ENCODE results near the gene GDF10.

The GDF10 gene

GRCh38 chr10:47339759-47340607, 40.0 kb downstream of the GDF10 start:
- H3K36me3 ChIP-seq (ENCODE audit: control insufficient read depth, insufficient read depth, low read length): no peaks in the 10 kb centered on the region
- no peak overlapping the region for H3K27ac ChIP-seq (ENCODE audit: insufficient read depth, low read length, poor library complexity, severe bottlenecking)
- H3K27me3 ChIP-seq (replicated peaks; ENCODE audit: control insufficient read depth, insufficient read depth, low read length, poor library complexity, severe bottlenecking): no peaks in the 10 kb centered on the region
- no peaks in the 10 kb centered on the region for H3K9me3 ChIP-seq (ENCODE audit: control insufficient read depth, low read length)
- DNase-seq: no peak
- no peak overlapping the region for H3K4me3 ChIP-seq (ENCODE audit: insufficient read depth, low read depth, low read length, poor library complexity, severe bottlenecking)
- no peaks in the 10 kb centered on the region for H3K4me1 ChIP-seq (ENCODE audit: control insufficient read depth, insufficient read depth, low read length, poor library complexity, severe bottlenecking)

DNA sequence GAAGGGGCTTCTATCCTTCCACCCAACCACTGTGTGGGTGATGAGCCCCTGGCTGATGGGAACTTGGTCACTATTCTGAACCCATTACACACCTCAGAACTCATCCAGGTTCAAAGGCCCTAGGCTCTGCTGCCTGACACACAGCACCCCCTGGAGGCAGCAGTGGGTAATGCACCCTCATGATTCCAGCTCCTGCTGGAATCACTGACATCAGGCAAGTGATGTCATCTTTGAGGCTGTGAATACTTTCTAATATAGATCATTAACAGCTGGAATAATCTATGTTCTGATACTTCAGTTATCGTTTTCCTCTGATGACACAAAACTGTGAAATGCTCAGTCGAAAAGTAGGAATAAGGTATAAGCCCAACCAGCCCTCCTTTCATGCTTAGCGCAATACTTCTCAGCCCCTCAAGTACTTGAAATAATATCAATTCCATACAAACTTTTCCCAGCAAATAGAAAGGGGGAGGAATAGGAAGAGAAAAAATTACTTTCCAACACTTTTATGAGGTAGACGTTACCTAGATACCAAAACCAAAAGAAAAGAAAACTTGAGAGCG, 40.7 kb downstream of the GDF10 start:
- no peaks in the 10 kb centered on the region for H3K27me3 ChIP-seq (replicated peaks; ENCODE audit: control insufficient read depth, insufficient read depth, low read length, poor library complexity, severe bottlenecking)
- no peaks in the 10 kb centered on the region for H3K36me3 ChIP-seq (ENCODE audit: control insufficient read depth, insufficient read depth, low read length)
- no peaks in the 10 kb centered on the region for H3K4me1 ChIP-seq (ENCODE audit: control insufficient read depth, insufficient read depth, low read length, poor library complexity, severe bottlenecking)
- H3K4me3 ChIP-seq (ENCODE audit: insufficient read depth, low read depth, low read length, poor library complexity, severe bottlenecking): no peak overlapping the region
- H3K9me3 ChIP-seq (ENCODE audit: control insufficient read depth, low read length): no peaks in the 10 kb centered on the region
- peak; percentile 11 to 50 (median 28) for DNase-seq
- no peak overlapping the region for H3K27ac ChIP-seq (ENCODE audit: insufficient read depth, low read length, poor library complexity, severe bottlenecking)

DNA sequence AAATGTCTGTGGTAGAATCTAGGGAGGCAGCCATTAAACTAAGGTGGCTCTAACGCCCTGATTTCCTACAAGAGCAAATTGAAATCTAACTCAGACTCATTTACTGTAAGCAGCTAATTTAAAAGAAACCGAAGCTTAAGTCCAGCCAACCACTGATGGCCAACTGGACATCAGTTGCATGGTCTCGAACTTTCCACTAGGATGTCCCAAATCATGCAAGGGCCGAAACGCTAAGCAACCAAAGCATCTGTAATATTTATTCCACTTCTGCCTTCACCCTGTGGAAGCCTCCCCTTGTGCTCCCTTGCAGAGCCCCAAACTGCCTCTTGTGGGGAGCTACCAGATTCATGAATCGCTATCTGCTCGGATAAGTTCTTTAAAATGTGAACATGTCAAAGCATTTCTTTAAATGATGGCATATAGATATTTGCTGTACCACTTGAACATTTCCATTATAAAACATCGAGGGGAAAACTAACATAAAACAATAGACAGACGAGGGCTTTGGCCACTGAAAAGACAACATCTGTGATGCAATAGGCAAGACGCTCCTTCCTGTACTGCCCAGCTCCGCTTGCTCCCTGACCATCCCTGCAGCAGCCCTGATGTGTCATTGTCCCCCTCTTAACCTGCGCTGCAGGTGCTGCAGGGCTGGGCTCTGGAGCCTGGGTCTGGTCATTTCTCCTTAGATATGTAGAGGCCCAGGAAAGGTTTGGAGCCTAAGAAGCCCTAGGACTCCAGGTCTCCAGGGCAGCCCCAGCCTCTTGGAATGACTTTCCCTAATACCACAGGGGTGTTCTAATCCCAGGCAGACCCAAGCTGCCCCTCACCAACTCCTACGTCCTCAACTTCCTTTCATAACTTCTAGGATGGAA, 45.2 kb downstream of the GDF10 start:
- Histone ChIP-seq H3K4me3 (ENCODE audit: insufficient read depth, low read depth, low read length, poor library complexity, severe bottlenecking) (no peak overlapping the region), H3K9me3 (ENCODE audit: control insufficient read depth, low read length) (no peaks in the 10 kb centered on the region), H3K4me1 (ENCODE audit: control insufficient read depth, insufficient read depth, low read length, poor library complexity, severe bottlenecking) (no peaks in the 10 kb centered on the region), H3K27ac (ENCODE audit: insufficient read depth, low read length, poor library complexity, severe bottlenecking) (no peak overlapping the region), H3K27me3 (replicated peaks; ENCODE audit: control insufficient read depth, insufficient read depth, low read length, poor library complexity, severe bottlenecking) (no peaks in the 10 kb centered on the region), H3K36me3 (ENCODE audit: control insufficient read depth, insufficient read depth, low read length) (no peaks in the 10 kb centered on the region)
- DNase-seq: no peak

DNA sequence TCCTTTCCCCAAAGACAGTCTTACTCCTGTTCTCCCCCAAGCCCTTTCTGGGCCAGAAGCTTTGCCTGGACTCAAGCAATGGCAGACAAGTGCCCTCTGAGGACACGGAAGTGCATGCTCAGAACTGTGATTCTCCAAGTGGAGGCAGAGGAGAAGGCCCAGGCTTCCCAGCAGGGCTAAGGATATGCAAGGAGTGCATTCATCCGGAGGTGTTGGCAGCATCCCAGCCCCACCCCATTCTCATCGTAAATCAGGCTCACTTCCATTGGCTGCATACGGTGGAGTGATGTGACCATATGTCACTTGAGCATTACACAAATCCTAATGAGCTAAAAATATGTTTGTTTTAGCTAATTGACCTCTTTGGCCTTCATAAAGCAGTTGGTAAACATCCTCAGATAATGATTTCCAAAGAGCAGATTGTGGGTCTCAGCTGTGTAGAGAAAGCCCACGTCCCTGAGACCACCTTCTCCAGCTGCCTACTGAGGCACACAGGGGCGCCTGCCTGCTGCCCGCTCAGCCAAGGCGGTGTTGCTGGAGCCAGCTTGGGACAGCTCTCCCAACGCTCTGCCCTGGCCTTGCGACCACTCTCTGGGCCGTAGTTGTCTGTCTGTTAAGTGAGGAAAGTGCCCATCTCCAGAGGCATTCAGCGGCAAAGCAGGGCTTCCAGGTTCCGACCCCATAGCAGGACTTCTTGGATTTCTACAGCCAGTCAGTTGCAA, 46.7 kb downstream of the GDF10 start:
- Histone ChIP-seq H3K36me3 (ENCODE audit: control insufficient read depth, insufficient read depth, low read length) (no peaks in the 10 kb centered on the region), H3K27me3 (replicated peaks; ENCODE audit: control insufficient read depth, insufficient read depth, low read length, poor library complexity, severe bottlenecking) (no peaks in the 10 kb centered on the region), H3K4me1 (ENCODE audit: control insufficient read depth, insufficient read depth, low read length, poor library complexity, severe bottlenecking) (no peaks in the 10 kb centered on the region), H3K9me3 (ENCODE audit: control insufficient read depth, low read length) (no peaks in the 10 kb centered on the region), H3K4me3 (ENCODE audit: insufficient read depth, low read depth, low read length, poor library complexity, severe bottlenecking) (no peak overlapping the region), H3K27ac (ENCODE audit: insufficient read depth, low read length, poor library complexity, severe bottlenecking) (no peak overlapping the region)
- DNase-seq: no peak

GRCh38 chr10:47347303-47347675, 47.3 kb downstream of the GDF10 start:
- H3K4me3 ChIP-seq (ENCODE audit: insufficient read depth, low read depth, low read length, poor library complexity, severe bottlenecking): no peak overlapping the region
- no peaks in the 10 kb centered on the region for H3K36me3 ChIP-seq (ENCODE audit: control insufficient read depth, insufficient read depth, low read length)
- no peaks in the 10 kb centered on the region for H3K4me1 ChIP-seq (ENCODE audit: control insufficient read depth, insufficient read depth, low read length, poor library complexity, severe bottlenecking)
- DNase-seq: no peak
- no peaks in the 10 kb centered on the region for H3K27me3 ChIP-seq (replicated peaks; ENCODE audit: control insufficient read depth, insufficient read depth, low read length, poor library complexity, severe bottlenecking)
- no peak overlapping the region for H3K27ac ChIP-seq (ENCODE audit: insufficient read depth, low read length, poor library complexity, severe bottlenecking)
- no peaks in the 10 kb centered on the region for H3K9me3 ChIP-seq (ENCODE audit: control insufficient read depth, low read length)

DNA sequence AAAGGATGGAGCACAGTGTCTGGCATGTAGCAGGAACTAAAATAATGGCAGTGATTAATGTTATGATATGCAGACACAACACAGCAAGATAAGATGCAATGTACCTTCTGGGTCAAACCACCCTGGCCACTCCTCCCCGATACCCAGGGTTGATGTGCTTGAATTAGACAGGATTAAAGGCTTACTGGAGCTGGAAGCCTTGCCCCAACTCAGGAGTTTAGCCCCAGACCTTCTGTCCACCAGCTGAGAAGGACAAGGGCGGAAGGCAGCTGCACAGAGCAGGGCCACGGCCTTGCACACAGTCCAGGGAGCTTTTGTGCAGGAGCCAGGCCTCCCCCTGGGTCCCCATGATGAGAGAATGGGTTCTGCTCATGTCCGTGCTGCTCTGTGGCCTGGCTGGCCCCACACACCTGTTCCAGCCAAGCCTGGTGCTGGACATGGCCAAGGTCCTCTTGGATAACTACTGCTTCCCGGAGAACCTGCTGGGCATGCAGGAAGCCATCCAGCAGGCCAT, 48.2 kb downstream of the GDF10 start, which contains the start of gene RBP3:
Gene RBP3 (plus strand): TSS at position 226 of the 514 bp plus-strand sequence. CDS start 122 bp downstream, at position 348.
- H3K36me3 ChIP-seq (ENCODE audit: control insufficient read depth, insufficient read depth, low read length): no peaks in the 10 kb centered on the region
- H3K9me3 ChIP-seq (ENCODE audit: control insufficient read depth, low read length): no peaks in the 10 kb centered on the region
- H3K4me3 ChIP-seq (ENCODE audit: insufficient read depth, low read depth, low read length, poor library complexity, severe bottlenecking): no peak within 1 kb of the TSS
- no peak for DNase-seq
- no peak within 1 kb of the TSS for H3K27ac ChIP-seq (ENCODE audit: insufficient read depth, low read length, poor library complexity, severe bottlenecking)
- no peaks in the 10 kb centered on the region for H3K27me3 ChIP-seq (replicated peaks; ENCODE audit: control insufficient read depth, insufficient read depth, low read length, poor library complexity, severe bottlenecking)
- no peaks in the 10 kb centered on the region for H3K4me1 ChIP-seq (ENCODE audit: control insufficient read depth, insufficient read depth, low read length, poor library complexity, severe bottlenecking)

- Histone ChIP-seq H3K4me1 (ENCODE audit: control insufficient read depth, insufficient read depth, low read length, poor library complexity, severe bottlenecking) (no peaks in the 10 kb centered on the region), H3K27ac (ENCODE audit: insufficient read depth, low read length, poor library complexity, severe bottlenecking) (no peak overlapping the region), H3K36me3 (ENCODE audit: control insufficient read depth, insufficient read depth, low read length) (no peaks in the 10 kb centered on the region), H3K27me3 (replicated peaks; ENCODE audit: control insufficient read depth, insufficient read depth, low read length, poor library complexity, severe bottlenecking) (no peaks in the 10 kb centered on the region), H3K4me3 (ENCODE audit: insufficient read depth, low read depth, low read length, poor library complexity, severe bottlenecking) (no peak overlapping the region), H3K9me3 (ENCODE audit: control insufficient read depth, low read length) (no peaks in the 10 kb centered on the region)
- no peak for DNase-seq
Observed at GRCh38 chr10:47348661-47349470, 48.9 kb downstream of the GDF10 start.

DNA sequence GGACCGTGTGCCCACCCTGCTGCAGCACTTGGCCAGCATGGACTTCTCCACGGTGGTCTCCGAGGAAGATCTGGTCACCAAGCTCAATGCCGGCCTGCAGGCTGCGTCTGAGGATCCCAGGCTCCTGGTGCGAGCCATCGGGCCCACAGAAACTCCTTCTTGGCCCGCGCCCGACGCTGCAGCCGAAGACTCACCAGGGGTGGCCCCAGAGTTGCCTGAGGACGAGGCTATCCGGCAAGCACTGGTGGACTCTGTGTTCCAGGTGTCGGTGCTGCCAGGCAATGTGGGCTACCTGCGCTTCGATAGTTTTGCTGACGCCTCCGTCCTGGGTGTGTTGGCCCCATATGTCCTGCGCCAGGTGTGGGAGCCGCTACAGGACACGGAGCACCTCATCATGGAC, 49.5 kb downstream of the GDF10 start:
- Histone ChIP-seq H3K9me3 (ENCODE audit: control insufficient read depth, low read length) (no peaks in the 10 kb centered on the region), H3K4me1 (ENCODE audit: control insufficient read depth, insufficient read depth, low read length, poor library complexity, severe bottlenecking) (no peaks in the 10 kb centered on the region), H3K36me3 (ENCODE audit: control insufficient read depth, insufficient read depth, low read length) (no peaks in the 10 kb centered on the region), H3K27ac (ENCODE audit: insufficient read depth, low read length, poor library complexity, severe bottlenecking) (no peak overlapping the region), H3K27me3 (replicated peaks; ENCODE audit: control insufficient read depth, insufficient read depth, low read length, poor library complexity, severe bottlenecking) (no peaks in the 10 kb centered on the region), H3K4me3 (ENCODE audit: insufficient read depth, low read depth, low read length, poor library complexity, severe bottlenecking) (no peak overlapping the region)
- no peak for DNase-seq

DNA sequence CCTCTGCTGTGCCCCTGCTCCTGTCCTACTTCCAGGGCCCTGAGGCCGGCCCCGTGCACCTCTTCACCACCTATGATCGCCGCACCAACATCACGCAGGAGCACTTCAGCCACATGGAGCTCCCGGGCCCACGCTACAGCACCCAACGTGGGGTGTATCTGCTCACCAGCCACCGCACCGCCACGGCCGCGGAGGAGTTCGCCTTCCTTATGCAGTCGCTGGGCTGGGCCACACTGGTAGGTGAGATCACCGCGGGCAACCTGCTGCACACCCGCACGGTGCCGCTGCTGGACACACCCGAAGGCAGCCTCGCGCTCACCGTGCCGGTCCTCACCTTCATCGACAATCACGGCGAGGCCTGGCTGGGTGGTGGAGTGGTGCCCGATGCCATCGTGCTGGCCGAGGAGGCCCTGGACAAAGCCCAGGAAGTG, 50.0 kb downstream of the GDF10 start:
- DNase-seq: no peak
- H3K4me3 ChIP-seq (ENCODE audit: insufficient read depth, low read depth, low read length, poor library complexity, severe bottlenecking): no peak overlapping the region
- H3K9me3 ChIP-seq (ENCODE audit: control insufficient read depth, low read length): no peaks in the 10 kb centered on the region

More for the DNA sequence above, 50.0 kb downstream of the GDF10 start:
- no peaks in the 10 kb centered on the region for H3K27me3 ChIP-seq (replicated peaks; ENCODE audit: control insufficient read depth, insufficient read depth, low read length, poor library complexity, severe bottlenecking)
- no peak overlapping the region for H3K27ac ChIP-seq (ENCODE audit: insufficient read depth, low read length, poor library complexity, severe bottlenecking)
- no peaks in the 10 kb centered on the region for H3K4me1 ChIP-seq (ENCODE audit: control insufficient read depth, insufficient read depth, low read length, poor library complexity, severe bottlenecking)
- no peaks in the 10 kb centered on the region for H3K36me3 ChIP-seq (ENCODE audit: control insufficient read depth, insufficient read depth, low read length)
